Hippocampal formation (tissue), 2 donors: ENCODE data around the gene GRB2.
"Not testable (repeated sequence)": the region's sequence is repeated elsewhere in the genome, so short reads cannot be mapped to it uniquely, and the experiment has no call there.

Source experiments
- DNase-seq, 2 donors: peaks; one replicate each; lab custom pipeline; 2025; lab: John Stamatoyannopoulos, UW

GRB2 gene

GRCh38 chr17:75285123-75285522, 120.4 kb downstream of the GRB2 start:
- no peak for DNase-seq

DNA sequence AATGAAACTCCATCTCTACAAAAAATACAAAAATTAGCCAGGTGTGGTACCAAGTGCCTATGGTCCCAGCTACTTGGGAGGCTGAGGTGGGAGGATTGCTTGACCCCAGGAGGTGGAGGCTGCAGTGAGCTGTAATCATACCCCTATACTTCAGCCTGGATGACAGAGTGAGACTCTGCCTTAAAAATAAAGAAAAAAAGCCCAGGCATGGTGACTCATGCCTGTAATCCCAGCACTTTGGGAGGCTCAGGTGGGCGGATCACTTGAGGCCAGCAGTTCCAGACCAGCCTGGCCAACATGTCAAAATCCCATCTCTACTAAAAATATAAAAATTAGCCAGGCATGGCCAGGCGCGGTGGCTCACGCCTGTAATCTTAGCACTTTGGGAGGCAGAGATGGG, 125.3 kb downstream of the GRB2 start:
- DNase-seq: not testable (repeated sequence)

DNA sequence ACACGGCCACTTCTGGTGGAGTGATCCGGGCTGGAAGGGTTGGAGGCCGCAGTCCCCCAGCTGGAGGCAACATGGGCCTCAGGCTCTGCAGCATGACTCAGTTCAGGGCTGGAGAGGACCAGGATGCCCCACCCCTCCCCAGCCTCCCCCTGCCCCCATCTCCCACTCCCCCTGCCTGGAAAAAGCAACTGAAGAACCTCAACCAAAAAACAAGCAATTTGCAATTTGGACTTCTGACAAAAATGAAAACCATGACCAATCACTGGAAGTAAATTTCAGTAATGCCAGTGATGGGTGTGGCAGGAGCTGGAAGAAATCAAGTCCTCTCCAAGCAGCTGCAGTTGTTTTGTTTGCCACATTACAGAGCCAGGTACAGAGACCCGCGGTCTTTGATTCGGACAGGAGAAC, 127.8 kb downstream of the GRB2 start:
- DNase-seq: no peak

DNA sequence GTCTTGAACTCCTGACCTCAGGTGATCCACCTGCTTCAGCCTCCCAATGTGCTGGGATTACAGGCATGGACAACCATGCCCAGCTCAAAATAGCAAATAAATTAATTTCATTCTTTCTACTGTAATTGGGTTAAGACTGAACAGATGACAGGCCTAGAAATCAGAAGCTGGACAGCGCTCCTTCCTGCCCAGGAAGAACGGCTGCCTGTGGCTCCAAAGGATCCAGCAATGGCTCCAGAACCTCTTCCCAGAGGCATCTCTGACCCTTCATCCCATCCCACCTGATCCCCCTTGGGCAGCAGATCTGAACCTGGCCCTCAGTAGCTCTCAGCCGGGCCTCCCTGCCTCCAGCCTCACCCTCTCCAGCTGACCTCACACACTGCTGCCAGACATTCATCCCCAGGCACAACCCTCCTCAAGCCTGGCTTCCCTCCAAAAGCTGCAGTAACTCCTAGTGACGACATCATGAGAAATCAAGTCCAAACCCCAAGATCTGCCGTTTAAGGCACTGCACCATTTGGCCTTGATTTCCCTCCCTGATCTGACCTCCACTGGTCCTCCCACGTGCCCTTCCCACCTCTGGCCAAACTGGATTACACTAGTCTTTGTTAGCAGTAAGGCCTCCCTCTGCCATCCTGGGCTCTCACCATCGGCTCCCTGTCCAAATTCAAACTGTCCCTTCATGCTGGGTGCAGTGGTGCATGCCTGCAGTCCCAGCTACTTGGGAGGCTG, 131.3 kb downstream of the GRB2 start:
- no peak for DNase-seq

DNA sequence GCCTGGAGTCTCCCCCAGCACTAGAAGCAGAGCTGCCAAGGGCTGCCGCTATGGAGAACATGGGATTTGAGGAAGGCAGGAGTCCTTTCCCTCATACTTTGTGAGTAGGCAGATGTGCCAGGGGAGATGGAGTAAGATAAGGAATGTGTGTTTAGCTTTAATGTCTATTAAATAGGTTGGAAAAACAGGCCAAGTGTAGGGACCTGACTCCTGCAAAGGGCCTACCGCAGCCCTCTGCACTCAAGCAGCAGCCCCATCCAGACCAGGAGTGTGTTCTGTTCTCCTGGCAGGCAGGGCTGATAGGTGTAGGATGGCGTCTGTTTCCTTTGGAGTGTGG, 132.7 kb downstream of the GRB2 start:
- DNase-seq: no peak

GRCh38 chr17:75271955-75272847, 133.3 kb downstream of the GRB2 start:
- no peak for DNase-seq

DNA sequence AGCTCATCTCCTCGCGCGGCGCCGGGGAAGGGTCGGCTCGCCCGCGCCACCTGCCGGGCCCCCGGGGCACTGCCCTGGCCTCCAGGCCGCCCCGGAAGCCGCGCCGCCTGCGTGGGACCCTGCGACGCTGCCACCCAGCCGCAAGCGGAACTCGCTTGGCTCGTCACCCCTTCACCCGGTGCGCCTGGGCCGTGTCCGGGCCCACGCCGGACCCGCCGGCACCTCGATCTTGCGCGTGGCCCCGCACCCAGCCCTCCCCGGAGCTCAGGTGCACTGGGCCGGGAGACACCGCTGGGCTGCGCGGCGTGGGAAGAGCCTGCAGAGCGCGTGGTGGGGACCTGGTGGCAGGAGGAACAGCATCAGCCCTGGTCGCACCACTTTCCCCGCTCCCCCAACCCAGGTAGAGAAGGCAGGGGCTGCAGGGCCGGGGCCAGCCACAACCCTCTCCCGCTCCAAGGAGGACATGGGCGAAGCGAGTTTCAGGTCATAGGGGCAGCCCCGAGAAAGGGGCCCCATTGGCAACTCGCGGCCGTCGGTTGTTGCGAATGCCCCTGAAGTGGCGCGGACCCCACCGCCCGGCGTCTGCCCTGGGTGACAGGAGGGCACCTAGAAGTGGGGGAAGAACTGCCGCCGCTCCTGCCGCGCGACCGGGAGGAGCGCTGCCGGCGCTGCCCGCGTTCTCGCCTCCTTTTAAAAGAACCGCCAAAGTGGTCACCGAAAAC, 134.1 kb downstream of the GRB2 start:
- DNase-seq: peak; percentile 41 to 72

- DNase-seq: peak in 1 of 2 donors; percentile 59
Measured at GRCh38 chr17:75270966-75271232, 134.6 kb downstream of the GRB2 start, which contains the start of gene MIF4GD. MIF4GD (minus strand) TSS chr17:75271231; CDS start chr17:75270195, 1,036 bp downstream.

GRCh38 chr17:75270218-75270965, 135.1 kb downstream of the GRB2 start:
- DNase-seq: peak in 1 of 2 donors; percentile 60

DNA sequence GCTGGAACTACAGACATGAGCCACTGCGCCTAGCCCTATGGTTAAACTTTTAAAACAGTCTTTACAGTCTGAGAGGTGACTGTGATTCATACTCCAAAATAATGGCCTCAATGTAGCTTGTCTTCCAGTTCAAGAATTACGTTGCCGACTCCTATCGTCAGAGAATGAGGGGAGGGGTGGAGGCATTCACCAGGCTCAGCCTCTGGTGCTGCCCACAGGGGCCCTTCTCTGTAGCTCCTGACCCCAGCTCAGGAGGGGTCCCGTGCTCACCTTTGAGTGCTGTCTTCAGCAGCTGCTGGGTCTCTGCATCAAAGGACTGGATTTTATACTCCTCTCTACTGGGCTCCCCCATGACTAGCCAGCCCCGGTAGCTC, 135.6 kb downstream of the GRB2 start:
- DNase-seq: no peak
